HCT116 (cell line): Measurements from ENCODE around the gene CMPK1. TPM values are rescaled to one million over a fixed set of nuclear protein-coding genes. Genes with fewer than 3 reads are reported as not detected.

Experiments
- ATAC-seq: fragments of 200-7000 bp; cut with Tn5 transposase; 2 replicates; pipeline ENCODE4 v1.9.1; 2020; ENCODE audit warnings: mild to moderate bottlenecking, moderate library complexity
- BruUV-seq: library from RNA; stranded (reverse); fragments of 400-500 nt; replicated peaks from 2 replicates; lab custom pipeline; 2021; lab: Mats Ljungman, UMichigan
- CTCF ChIA-PET: fragments of 300-600 bp; sonication (Branson Sonifier 250); formaldehyde crosslinking; loops from one replicate; lab custom pipeline; 2021; ENCODE audit warnings: antibody characterized with exemption; lab: Charles Lee
- POLR2A ChIA-PET: fragments of 300-600, 350-600 bp; sonication (Branson Sonifier 250); formaldehyde crosslinking; loops from one replicate; lab custom pipeline; 2021; ENCODE audit warnings: antibody characterized with exemption; lab: Charles Lee
- RAD21 ChIA-PET, 2 experiments: fragments of 300-600 bp; sonication (Branson Sonifier 250); formaldehyde crosslinking; loops; one replicate each; lab custom pipeline; 2023; ENCODE audit warnings: low total read pairs in 2 of 2; ENCODE audit not compliant: uncharacterized antibody in 2 of 2, unreplicated experiment in 2 of 2, low non-redundant PET in 1 of 2; lab: Charles Lee
- DNase-seq: peaks from one replicate; pipeline ENCODE4 v3.0.0-alpha.2; 2010; ENCODE audit warnings: low read depth, low spot score
- H2AFZ ChIP-seq: fragments of 200-600 bp; shearing (Covaris generic), sonication (generic); 2 replicates; pipeline ENCODE4 v1.6.1; 2017; ENCODE audit warnings: low read depth, mixed run types, mixed read lengths, antibody characterized with exemption, low read length; ENCODE audit not compliant: poor library complexity, severe bottlenecking
- H3K27ac ChIP-seq: 2 replicates; pipeline ENCODE4 v1.5.1; 2012; ENCODE audit warnings: low read depth, low read length
- H3K27me3 ChIP-seq: fragments of 200-600 bp; sonication (generic); 2 replicates; pipeline ENCODE4 v1.6.1; 2016; ENCODE audit warnings: mixed run types, low read length, mixed read lengths; ENCODE audit not compliant: insufficient read depth
- H3K36me3 ChIP-seq, 2 experiments: fragments of 200-500 bp in 1 of 2; fragments of 200-600 bp in 1 of 2; sonication (Bioruptor generic) in 1 of 2; sonication (generic) in 1 of 2; 2 replicates each; pipeline versions ENCODE4 v1.5.1 to v1.6.1; 2014 to 2016; ENCODE audit warnings: low read length in 2 of 2, inconsistent platforms in 1 of 2, mixed read lengths in 1 of 2, mixed run types in 1 of 2; ENCODE audit not compliant: insufficient read depth in 2 of 2, control insufficient read depth in 1 of 2
- H3K4me1 ChIP-seq, 2 experiments: fragments of 200-600 bp in 1 of 2; sonication (generic) in 1 of 2; 2 replicates each; pipeline versions ENCODE4 v1.5.1 to v1.6.1; 2012 to 2017; ENCODE audit warnings: low read length in 2 of 2, inconsistent platforms in 1 of 2, mild to moderate bottlenecking in 1 of 2, mixed read lengths in 1 of 2, mixed run types in 1 of 2, moderate library complexity in 1 of 2; ENCODE audit not compliant: insufficient read depth in 2 of 2, control insufficient read depth in 1 of 2
- H3K4me2 ChIP-seq: fragments of 200-600 bp; sonication (generic); 2 replicates; pipeline ENCODE4 v1.6.1; 2017; ENCODE audit warnings: mixed run types, low read length, mixed read lengths
- H3K4me3 ChIP-seq, 2 experiments: fragments of 200-600 bp in 1 of 2; sonication (generic) in 1 of 2; replicated peaks in 1 of 2; 2 replicates each; pipeline ENCODE4 v1.5.1; 2011 to 2016; ENCODE audit warnings: low read length in 2 of 2, control low read depth in 1 of 2, low read depth in 1 of 2, mild to moderate bottlenecking in 1 of 2, mixed read lengths in 1 of 2, mixed run types in 1 of 2
- H3K79me2 ChIP-seq: fragments of 200-600 bp; sonication (generic); 2 replicates; pipeline ENCODE4 v1.6.1; 2017; ENCODE audit warnings: mild to moderate bottlenecking, mixed run types, low read length, moderate library complexity, mixed read lengths; ENCODE audit not compliant: insufficient read depth
- H3K9ac ChIP-seq: fragments of 200-600 bp; sonication (generic); 2 replicates; pipeline ENCODE4 v1.6.1; 2016; ENCODE audit warnings: low read length, mixed read lengths
- H3K9me2 ChIP-seq: fragments of 200-600 bp; sonication (generic), shearing (Covaris generic); 2 replicates; pipeline ENCODE4 v1.6.1; 2017; ENCODE audit warnings: mixed run types, mild to moderate bottlenecking, moderate library complexity; ENCODE audit not compliant: insufficient read depth
- H3K9me3 ChIP-seq, 2 experiments: fragments of 200-500 bp in 1 of 2; fragments of 200-600 bp in 1 of 2; sonication (Bioruptor generic) in 1 of 2; sonication (generic) in 1 of 2; 2 replicates each; pipeline ENCODE4 v1.6.1; 2014 to 2017; ENCODE audit warnings: low read length in 2 of 2, mixed read lengths in 2 of 2, inconsistent platforms in 1 of 2, low read depth in 1 of 2, mild to moderate bottlenecking in 1 of 2, mixed run types in 1 of 2, moderate library complexity in 1 of 2; ENCODE audit not compliant: control insufficient read depth in 1 of 2, insufficient read depth in 1 of 2
- H4K20me1 ChIP-seq: fragments of 200-600 bp; sonication (generic), shearing (Covaris generic); 2 replicates; pipeline ENCODE4 v1.6.1; 2017; ENCODE audit warnings: mixed run types, mild to moderate bottlenecking, moderate library complexity; ENCODE audit not compliant: insufficient read depth
- ATF3 ChIP-seq: IDR thresholded peaks from 2 replicates; pipeline ENCODE4 v1.6.1; 2012
- EGR1 ChIP-seq: IDR thresholded peaks from 2 replicates; pipeline ENCODE4 v1.6.1; 2012; ENCODE audit warnings: low read depth
- ELF1 ChIP-seq: IDR thresholded peaks from 2 replicates; pipeline ENCODE4 v1.6.1; 2012; ENCODE audit warnings: low read depth, borderline replicate concordance
- EZH2phosphoT487 ChIP-seq: fragments of 200-600 bp; IDR thresholded peaks from 2 replicates; pipeline ENCODE4 v1.6.1; 2018; ENCODE audit warnings: antibody characterized with exemption, borderline replicate concordance
- JUND ChIP-seq: IDR thresholded peaks from 2 replicates; pipeline ENCODE4 v1.6.1; 2012
- POLR2A ChIP-seq: IDR thresholded peaks from 2 replicates; pipeline ENCODE4 v1.7.0; 2011; ENCODE audit warnings: borderline replicate concordance; ENCODE audit not compliant: insufficient read depth, insufficient read length; ENCODE audit errors: extremely low read depth
- SIN3A ChIP-seq: IDR thresholded peaks from 2 replicates; pipeline ENCODE4 v1.6.1; 2012; ENCODE audit warnings: low read depth
- TCF7L2 ChIP-seq: IDR thresholded peaks from 2 replicates; pipeline ENCODE4 v1.7.0; 2011; ENCODE audit warnings: borderline replicate concordance, inconsistent platforms; ENCODE audit not compliant: insufficient read depth, insufficient read length; ENCODE audit errors: extremely low read depth
- ZFX ChIP-seq: fragments of 450-650 bp; IDR thresholded peaks from 2 replicates; pipeline ENCODE4 v1.6.1; 2017
- intact Hi-C: fragments of 100-400 bp; cut with micrococcal nuclease; formaldehyde crosslinking; loops from 2 replicates; pipeline ENCODE4 v1.10.0; 2022
- total RNA-seq: library from RNA; stranded (reverse); gene quantifications from one replicate; pipeline ENCODE4 v1.2.1, GENCODE V29; 2021; ENCODE audit not compliant: unreplicated experiment
- TF ChIP-seq, protein P1 (sequence below), 3 experiments: fragments of 200-600 bp in 1 of 3; sonication (generic) in 1 of 3; IDR thresholded peaks in 2 of 3; conservative IDR thresholded peaks in 1 of 3; 2 replicates each; pipeline ENCODE4 v1.5.1; 2012 to 2017; ENCODE audit warnings: low read depth in 2 of 3, low read length in 2 of 3, antibody characterized with exemption in 1 of 3, borderline replicate concordance in 1 of 3, control low read depth in 1 of 3, mild to moderate bottlenecking in 1 of 3, mixed read lengths in 1 of 3, mixed run types in 1 of 3, moderate library complexity in 1 of 3; ENCODE audit not compliant: insufficient read depth in 1 of 3
- TF ChIP-seq, protein P2 (sequence below): IDR thresholded peaks from 2 replicates; pipeline ENCODE4 v1.6.1; 2012; ENCODE audit warnings: low read depth

The CMPK1 gene
- total RNA-seq, 1 experiment from 2014 or later: 78.4 TPM

GRCh38 chr1:47420547-47420946 is 87.0 kb downstream of the CMPK1 start:
- Histone ChIP-seq H3K9ac (no peak overlapping the region), H3K9me3 (no peaks in the 10 kb centered on the region), H2AFZ (no peak overlapping the region), H3K27me3 (no peaks in the 10 kb centered on the region), H3K79me2 (no peaks in the 10 kb centered on the region), H3K4me1 (peaks cover 3 to 8% of the 10 kb centered on the region in 2 experiments; a peak in 2 of 4 replicates), H3K27ac (no peak overlapping the region), H3K4me3 (no peak overlapping the region), H3K4me2 (no peak overlapping the region), H3K9me2 (no peaks in the 10 kb centered on the region), H3K36me3 (no peaks in the 10 kb centered on the region), H4K20me1 (no peaks in the 10 kb centered on the region)
- intact Hi-C loops: no loop called here
- ChIA-PET POLR2A (no interaction called here), RAD21 (no interaction called here), CTCF (interaction anchor here (1.2 kb wide), 1 partner anchor 17 kb away, joined by 6 read pairs; no protein-coding TSS in a partner anchor)
- DNase-seq (no peak), ATAC-seq (no peak)
- BruUV-seq: no TSS peak
- TF ChIP-seq EGR1 (no peak), ELF1 (no peak), JUND (no peak), EZH2phosphoT487 (no peak), ZFX (no peak), ATF3 (no peak), SIN3A (no peak), TCF7L2 (no peak), POLR2A (no peak)
- TF ChIP-seq, protein P1, sequence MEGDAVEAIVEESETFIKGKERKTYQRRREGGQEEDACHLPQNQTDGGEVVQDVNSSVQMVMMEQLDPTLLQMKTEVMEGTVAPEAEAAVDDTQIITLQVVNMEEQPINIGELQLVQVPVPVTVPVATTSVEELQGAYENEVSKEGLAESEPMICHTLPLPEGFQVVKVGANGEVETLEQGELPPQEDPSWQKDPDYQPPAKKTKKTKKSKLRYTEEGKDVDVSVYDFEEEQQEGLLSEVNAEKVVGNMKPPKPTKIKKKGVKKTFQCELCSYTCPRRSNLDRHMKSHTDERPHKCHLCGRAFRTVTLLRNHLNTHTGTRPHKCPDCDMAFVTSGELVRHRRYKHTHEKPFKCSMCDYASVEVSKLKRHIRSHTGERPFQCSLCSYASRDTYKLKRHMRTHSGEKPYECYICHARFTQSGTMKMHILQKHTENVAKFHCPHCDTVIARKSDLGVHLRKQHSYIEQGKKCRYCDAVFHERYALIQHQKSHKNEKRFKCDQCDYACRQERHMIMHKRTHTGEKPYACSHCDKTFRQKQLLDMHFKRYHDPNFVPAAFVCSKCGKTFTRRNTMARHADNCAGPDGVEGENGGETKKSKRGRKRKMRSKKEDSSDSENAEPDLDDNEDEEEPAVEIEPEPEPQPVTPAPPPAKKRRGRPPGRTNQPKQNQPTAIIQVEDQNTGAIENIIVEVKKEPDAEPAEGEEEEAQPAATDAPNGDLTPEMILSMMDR (IDR thresholded peaks at IDR 0.05 in 2 of 3, conservative IDR thresholded peaks at IDR 0.05 in 1 of 3; ENCODE audit: borderline replicate concordance in 1 of 3, insufficient read depth in 1 of 3, low read depth in 2 of 3, low read length in 2 of 3): no peak
- TF ChIP-seq, protein P2, sequence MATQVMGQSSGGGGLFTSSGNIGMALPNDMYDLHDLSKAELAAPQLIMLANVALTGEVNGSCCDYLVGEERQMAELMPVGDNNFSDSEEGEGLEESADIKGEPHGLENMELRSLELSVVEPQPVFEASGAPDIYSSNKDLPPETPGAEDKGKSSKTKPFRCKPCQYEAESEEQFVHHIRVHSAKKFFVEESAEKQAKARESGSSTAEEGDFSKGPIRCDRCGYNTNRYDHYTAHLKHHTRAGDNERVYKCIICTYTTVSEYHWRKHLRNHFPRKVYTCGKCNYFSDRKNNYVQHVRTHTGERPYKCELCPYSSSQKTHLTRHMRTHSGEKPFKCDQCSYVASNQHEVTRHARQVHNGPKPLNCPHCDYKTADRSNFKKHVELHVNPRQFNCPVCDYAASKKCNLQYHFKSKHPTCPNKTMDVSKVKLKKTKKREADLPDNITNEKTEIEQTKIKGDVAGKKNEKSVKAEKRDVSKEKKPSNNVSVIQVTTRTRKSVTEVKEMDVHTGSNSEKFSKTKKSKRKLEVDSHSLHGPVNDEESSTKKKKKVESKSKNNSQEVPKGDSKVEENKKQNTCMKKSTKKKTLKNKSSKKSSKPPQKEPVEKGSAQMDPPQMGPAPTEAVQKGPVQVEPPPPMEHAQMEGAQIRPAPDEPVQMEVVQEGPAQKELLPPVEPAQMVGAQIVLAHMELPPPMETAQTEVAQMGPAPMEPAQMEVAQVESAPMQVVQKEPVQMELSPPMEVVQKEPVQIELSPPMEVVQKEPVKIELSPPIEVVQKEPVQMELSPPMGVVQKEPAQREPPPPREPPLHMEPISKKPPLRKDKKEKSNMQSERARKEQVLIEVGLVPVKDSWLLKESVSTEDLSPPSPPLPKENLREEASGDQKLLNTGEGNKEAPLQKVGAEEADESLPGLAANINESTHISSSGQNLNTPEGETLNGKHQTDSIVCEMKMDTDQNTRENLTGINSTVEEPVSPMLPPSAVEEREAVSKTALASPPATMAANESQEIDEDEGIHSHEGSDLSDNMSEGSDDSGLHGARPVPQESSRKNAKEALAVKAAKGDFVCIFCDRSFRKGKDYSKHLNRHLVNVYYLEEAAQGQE: no peak
